Adipocyte (in vitro differentiated cells): ENCODE data around the gene OS9.

Experiments used
- DNase-seq: peaks from one replicate; pipeline ENCODE4 v3.0.0-alpha.2; 2015; ENCODE audit warnings: low read depth
- H3K27me3 ChIP-seq: replicated peaks from 2 replicates; pipeline ENCODE4 v1.7.0; 2013; ENCODE audit warnings: mild to moderate bottlenecking, low read length, moderate library complexity; ENCODE audit not compliant: control insufficient read depth, insufficient read depth
- H3K36me3 ChIP-seq: 2 replicates; pipeline ENCODE4 v1.7.0; 2013; ENCODE audit warnings: low read length, mild to moderate bottlenecking, moderate library complexity; ENCODE audit not compliant: control insufficient read depth, insufficient read depth, severe bottlenecking
- H3K4me1 ChIP-seq: 2 replicates; pipeline ENCODE4 v1.7.0; 2013; ENCODE audit warnings: mild to moderate bottlenecking, low read length, moderate library complexity; ENCODE audit not compliant: control insufficient read depth, insufficient read depth
- H3K4me3 ChIP-seq: 2 replicates; pipeline ENCODE4 v1.7.0; 2013; ENCODE audit warnings: mild to moderate bottlenecking, low read length, moderate library complexity
- H3K9ac ChIP-seq: 2 replicates; pipeline ENCODE4 v1.7.0; 2013; ENCODE audit warnings: mild to moderate bottlenecking, low read length, moderate library complexity
- H3K9me3 ChIP-seq: 2 replicates; pipeline ENCODE4 v1.7.0; 2013; ENCODE audit warnings: mild to moderate bottlenecking, low read length, moderate library complexity; ENCODE audit not compliant: control insufficient read depth

The OS9 gene

DNA sequence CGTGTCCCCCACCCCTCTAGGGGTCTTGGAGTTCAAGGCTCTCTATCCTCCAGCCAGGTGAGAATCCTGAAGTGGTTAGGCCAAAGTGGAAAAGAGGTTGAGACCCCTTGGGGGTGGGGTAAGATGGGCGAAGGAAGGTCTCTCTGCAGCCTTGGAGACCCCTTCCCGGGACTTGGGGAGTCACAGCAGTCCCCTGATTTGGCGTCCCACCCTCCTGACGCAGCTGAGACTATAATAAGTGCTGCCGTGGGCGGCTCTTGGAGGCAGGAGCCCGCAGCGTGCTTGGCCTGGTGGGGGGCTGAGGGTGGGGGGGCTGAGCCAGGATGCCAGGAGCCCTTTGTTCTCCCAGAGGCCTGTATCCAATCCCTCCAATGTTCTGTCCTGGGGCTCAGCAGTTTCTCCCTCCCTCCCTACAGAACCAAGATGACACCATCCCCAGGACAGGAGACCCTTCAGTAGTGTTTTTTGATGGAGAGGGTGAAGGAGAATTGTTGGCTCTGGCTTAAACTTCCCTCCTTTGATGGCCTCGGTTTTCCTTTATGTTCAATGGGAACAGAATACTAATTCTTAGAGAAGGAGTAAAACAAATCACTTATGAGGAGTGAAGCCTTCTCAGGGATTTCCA, 46.1 kb downstream of the OS9 start:
- H3K27me3 ChIP-seq, result peaks cover 50% of the 10 kb centered on the region

DNA sequence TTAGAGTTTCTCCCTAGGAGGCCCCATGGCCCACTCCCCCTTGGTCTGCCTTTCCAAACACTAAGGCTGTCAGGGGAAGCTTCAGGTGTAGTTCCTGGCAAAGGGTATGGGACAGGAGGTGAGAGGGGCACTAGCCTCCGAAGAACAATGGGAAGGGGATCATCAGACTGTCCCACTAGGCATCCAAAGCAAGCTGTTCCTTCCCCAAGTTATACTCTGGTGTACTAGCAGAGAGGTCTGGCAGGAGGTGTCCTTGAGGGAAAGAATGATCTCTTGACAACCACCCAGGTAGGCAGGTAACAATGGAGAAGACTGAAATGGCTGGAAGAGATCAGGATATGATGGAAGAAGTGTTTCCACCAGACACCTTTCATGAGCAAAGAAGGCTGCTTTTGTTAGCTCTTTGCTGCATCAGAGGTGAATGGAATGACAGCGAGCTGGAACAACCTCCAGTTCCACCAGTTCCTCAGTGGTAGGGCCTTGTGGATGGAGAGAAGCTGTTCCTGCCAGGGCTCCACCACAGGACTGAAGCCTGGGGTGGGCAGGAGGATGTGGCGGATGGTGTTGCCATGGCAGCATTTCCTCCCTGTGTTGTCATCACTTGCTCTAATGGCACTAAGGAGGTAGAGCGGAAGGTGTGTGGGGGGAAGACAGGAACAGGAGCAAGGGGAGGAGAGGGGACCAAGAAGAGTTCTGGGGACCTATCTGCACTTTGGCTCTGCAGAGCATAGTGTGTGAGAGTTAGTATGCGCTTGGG, 46.9 kb downstream of the OS9 start:
- H3K9me3 ChIP-seq, result no peaks in the 10 kb centered on the region
- H3K36me3 ChIP-seq, result no peaks in the 10 kb centered on the region
- H3K9ac ChIP-seq, result no peak overlapping the region
- H3K4me1 ChIP-seq, result peaks cover 10% of the 10 kb centered on the region
- H3K27me3 ChIP-seq, result peaks cover 43% of the 10 kb centered on the region
- no peak overlapping the region for H3K4me3 ChIP-seq
- DNase-seq, result no peak

More for the DNA sequence above, 46.1 kb downstream of the OS9 start:
- Histone ChIP-seq H3K4me1 (peaks cover 6% of the 10 kb centered on the region), H3K4me3 (no peak overlapping the region), H3K9me3 (no peaks in the 10 kb centered on the region), H3K36me3 (no peaks in the 10 kb centered on the region), H3K9ac (no peak overlapping the region)
- no peak for DNase-seq

DNA sequence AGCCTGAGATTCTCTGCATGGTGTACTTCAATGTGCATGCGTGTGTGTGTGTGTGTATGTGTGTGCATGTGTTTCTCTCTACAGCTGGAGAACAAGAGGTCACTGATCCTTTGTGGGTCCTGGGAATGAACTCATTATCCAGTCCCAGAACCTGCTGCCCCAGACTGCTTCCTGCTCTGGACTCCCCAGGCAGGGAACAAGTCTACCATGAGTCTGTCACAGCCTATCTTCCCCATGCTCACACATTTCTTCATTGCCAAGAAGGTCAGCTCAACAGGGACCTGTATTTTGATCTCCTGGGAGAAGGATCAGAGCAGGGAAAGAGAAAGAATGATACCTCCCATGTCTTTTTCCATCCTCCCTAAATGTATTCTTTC, 47.5 kb downstream of the OS9 start:
- Histone ChIP-seq H3K9me3 (no peaks in the 10 kb centered on the region), H3K36me3 (peaks cover 4% of the 10 kb centered on the region), H3K4me1 (peaks cover 15% of the 10 kb centered on the region), H3K4me3 (no peak overlapping the region), H3K27me3 (peaks cover 37% of the 10 kb centered on the region), H3K9ac (no peak overlapping the region)
- no peak for DNase-seq

DNA sequence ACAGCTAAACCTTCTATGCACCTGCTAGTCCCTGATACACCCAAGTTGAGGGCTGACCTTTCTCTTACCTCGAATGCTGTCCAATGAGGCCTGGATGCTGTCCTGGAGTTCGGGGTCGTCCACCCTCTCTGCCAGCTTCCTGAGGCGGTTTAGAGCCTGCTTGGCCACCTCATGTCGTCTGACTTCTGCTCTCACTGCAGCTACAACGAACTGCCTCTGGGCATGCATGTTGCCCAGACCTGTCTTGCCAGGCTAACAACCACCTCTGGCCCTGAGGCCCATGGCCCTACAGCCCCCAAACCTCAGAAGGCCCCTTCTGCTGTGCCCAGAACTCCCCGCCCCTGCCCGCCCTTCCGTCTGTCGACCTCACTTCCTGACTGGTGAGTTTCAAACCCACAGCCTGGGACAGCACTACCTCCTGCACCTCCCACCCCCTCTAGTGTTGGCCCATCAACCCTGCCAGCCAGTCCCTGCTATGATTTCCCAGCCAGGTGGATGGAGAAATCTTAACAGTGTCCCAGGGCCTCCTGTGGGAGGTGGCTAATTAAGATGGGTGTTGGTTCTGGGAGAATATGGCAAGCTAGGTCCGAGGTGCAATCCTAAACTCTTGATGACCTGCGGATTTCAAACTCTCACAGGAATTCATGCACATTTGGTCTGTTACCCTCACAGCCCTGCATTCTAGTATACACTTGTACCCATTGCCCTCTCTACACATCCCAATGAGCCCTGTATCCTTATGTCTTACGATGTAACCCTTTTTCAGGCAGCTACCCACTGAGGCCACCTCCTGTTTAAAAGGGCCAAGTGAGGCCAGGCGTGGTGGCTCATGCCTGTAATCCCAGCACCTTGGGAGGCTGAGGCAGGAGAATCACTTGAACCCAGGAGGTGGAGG, 48.2 kb downstream of the OS9 start:
- H3K9me3 ChIP-seq, result no peaks in the 10 kb centered on the region
- H3K4me1 ChIP-seq, result peaks cover 17% of the 10 kb centered on the region
- peaks cover 30% of the 10 kb centered on the region for H3K27me3 ChIP-seq
- peaks cover 11% of the 10 kb centered on the region for H3K36me3 ChIP-seq
- no peak overlapping the region for H3K9ac ChIP-seq
- no peak for DNase-seq
- H3K4me3 ChIP-seq, result no peak overlapping the region

DNA sequence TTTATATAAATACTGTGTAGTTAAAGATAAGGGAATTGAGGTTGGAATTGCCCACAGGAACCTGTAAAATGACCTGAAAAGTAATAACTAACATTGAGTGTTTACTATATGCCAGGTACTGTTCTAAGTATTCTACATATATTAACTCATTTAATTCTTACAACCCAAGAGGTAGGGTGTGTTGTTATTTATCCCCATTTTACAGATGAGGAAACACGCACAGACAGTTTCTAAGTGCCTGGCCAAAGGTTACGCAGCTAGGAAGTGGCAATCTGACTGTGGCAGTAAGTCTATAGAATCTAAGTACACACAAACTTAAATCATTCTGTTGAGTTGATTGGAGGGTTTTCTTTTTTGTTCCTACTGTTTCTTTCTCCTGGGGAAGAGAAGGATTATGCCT, 49.8 kb downstream of the OS9 start:
- Histone ChIP-seq H3K9ac (peak overlapping the region; percentile 98), H3K4me1 (peaks cover 17% of the 10 kb centered on the region), H3K9me3 (no peaks in the 10 kb centered on the region), H3K27me3 (peaks cover 27% of the 10 kb centered on the region), H3K36me3 (peaks cover 28% of the 10 kb centered on the region), H3K4me3 (peak overlapping the region; percentile 98)
- DNase-seq, result no peak

DNA sequence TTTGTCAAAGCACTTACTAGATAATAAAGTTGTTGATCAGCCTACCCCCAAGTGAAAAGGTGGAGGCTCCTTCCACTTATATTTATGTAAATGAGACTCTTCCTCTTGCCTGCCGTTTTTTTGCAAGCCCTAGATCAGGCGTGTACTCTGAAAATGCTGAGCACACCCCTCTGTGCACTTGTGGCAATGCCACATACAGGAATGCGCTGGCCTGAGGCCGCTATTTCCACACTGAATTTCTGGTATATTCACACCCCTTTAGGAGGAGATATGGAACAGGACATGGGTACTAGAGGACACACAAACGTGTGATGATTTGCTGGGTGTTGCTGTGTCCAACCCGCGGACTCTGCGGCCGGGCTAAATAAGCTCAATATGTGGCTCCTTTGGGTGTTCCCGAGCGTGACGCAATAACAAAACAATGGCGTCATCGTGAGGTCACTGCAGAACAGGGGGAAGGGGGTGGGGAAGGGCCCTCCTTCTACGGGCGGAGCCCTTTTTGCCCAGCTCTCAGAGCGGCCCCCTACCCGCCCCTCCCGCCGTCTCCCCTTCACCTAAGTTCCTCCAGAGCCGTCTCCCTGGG, 50.4 kb downstream of the OS9 start:
- peak; percentile 93 for DNase-seq
- Histone ChIP-seq H3K27me3 (peaks cover 23% of the 10 kb centered on the region), H3K4me1 (peaks cover 17% of the 10 kb centered on the region), H3K4me3 (peak overlapping the region; percentile 98), H3K36me3 (peaks cover 33% of the 10 kb centered on the region), H3K9me3 (no peaks in the 10 kb centered on the region), H3K9ac (peak overlapping the region; percentile 98)

DNA sequence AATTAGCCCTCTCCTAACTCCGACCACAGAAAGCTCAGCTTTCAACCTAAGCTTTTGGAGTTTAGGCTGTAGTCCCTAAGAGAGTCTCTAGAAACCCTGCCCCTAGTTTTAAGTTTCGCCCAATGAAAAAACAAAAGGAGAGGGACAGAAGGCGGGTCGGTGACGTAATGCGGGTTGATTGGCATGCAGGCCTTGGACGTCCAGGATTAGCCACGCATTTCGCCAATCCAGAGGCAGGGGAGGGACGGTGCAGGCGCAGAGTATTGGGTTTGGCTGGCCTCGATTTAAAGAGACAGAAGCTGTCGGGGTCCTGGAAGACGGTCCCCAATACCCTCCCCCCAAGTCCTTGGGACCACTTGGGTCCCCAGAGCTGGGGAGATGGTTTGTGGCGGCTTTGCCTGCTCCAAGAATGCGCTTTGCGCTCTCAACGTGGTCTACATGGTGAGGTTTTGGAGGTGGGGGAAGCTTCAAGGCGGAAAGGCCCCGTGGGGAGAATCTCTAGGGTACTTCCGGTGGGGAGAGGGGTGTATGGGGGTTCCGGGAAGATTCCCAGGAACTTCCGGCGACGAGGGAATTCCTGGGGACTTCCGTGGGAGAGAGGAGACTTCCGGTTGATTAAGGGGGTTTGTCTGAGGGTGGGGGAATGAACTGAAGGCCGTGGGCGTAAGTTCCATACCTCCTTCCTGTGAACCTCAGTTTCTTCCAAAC, 51.0 kb downstream of the OS9 start, which contains the start of gene TSPAN31:
TSS of gene TSPAN31 (plus strand) at position 263 of the 708 bp plus-strand sequence. CDS start at position 379, 116 bp downstream.
- no peaks in the 10 kb centered on the region for H3K9me3 ChIP-seq
- DNase-seq, result peak; percentile 99
- H3K9ac ChIP-seq, result peak within 1 kb of the TSS; percentile 98
- peaks cover 17% of the 10 kb centered on the region for H3K4me1 ChIP-seq
- peaks cover 17% of the 10 kb centered on the region for H3K27me3 ChIP-seq
- peak within 1 kb of the TSS; percentile 98 for H3K4me3 ChIP-seq
- peaks cover 36% of the 10 kb centered on the region for H3K36me3 ChIP-seq

DNA sequence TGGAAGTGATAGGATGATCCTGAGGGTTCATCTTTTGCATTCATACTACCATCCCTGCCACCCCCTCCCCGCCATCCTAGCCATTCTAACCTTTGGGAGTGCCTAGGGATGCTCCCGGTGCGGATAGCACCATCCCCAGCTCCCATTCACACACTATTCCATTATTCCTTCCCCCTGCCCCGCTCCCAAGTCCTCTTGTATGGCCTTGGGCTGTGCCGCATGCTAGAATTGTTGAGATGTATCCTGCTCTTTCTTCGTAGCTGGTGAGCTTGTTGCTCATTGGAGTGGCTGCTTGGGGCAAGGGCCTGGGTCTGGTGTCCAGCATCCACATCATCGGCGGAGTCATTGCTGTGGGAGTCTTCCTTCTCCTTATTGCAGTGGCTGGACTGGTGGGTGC, 51.6 kb downstream of the OS9 start:
- Histone ChIP-seq H3K9me3 (no peaks in the 10 kb centered on the region), H3K4me1 (peaks cover 18% of the 10 kb centered on the region), H3K27me3 (peaks cover 12% of the 10 kb centered on the region), H3K9ac (peak overlapping the region; percentile 98), H3K36me3 (peaks cover 41% of the 10 kb centered on the region), H3K4me3 (peak overlapping the region; percentile 98)
- DNase-seq, result no peak

DNA sequence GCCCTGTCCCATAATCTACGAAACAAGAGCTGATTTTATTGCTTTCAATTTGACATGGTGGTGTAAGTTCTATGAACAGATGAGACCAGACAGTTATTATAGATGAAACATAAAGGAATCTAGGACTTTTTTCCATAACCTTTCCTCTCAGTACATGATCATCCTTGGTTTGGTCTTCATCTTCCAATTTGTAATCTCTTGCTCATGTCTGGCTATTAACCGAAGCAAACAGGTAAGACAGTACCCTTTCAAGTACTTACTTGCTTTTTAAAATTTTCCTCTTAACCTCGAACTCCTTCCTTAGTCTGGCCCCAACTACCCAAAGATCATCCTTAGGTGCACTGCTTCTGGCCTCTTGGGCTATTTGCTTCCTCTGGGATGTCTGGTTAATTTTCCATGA, 52.1 kb downstream of the OS9 start:
- Histone ChIP-seq H3K27me3 (peaks cover 6% of the 10 kb centered on the region), H3K9ac (peak overlapping the region; percentile 98), H3K36me3 (peaks cover 45% of the 10 kb centered on the region), H3K4me1 (peaks cover 24% of the 10 kb centered on the region), H3K4me3 (peak overlapping the region; percentile 98), H3K9me3 (no peaks in the 10 kb centered on the region)
- DNase-seq, result no peak

DNA sequence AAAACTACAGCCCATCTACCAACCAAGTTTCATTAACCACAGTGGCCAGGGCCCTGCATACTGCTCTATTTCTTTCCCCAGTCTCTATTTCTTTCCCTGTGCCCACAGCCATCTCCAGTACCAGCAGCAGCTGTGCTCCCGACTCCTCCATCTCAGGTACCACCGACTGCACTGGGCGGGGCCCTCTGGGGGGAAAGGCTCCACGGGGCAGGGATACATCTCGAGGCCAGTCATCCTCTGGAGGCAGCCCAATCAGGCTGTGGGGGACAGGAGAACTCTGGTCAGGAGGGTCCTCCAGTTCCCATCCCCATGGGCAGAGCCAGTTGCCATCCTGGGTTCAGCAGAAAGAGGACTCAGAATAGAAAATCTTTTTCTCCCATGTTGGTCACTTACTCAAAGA, 55.1 kb downstream of the OS9 start:
- Histone ChIP-seq H3K27me3 (no peaks in the 10 kb centered on the region), H3K9me3 (no peaks in the 10 kb centered on the region), H3K36me3 (peaks cover 45% of the 10 kb centered on the region), H3K9ac (no peak overlapping the region), H3K4me1 (peaks cover 29% of the 10 kb centered on the region), H3K4me3 (no peak overlapping the region)
- no peak for DNase-seq
